H9 (cell line): ENCODE data around the gene FAM53A. TPM values are rescaled to one million over a fixed set of nuclear protein-coding genes. Genes with fewer than 3 reads are reported as not detected.

Experiments used
- DNase-seq: peaks from one replicate; pipeline ENCODE4 v3.0.0-alpha.2; 2017
- H2AFZ ChIP-seq: one replicate; pipeline ENCODE4 v1.6.1; 2013; ENCODE audit warnings: mild to moderate bottlenecking, low read length, control low read depth, moderate library complexity
- H2AK5ac ChIP-seq: 2 replicates; pipeline ENCODE4 v1.6.1; 2013; ENCODE audit warnings: low read length, control low read depth, mixed read lengths; ENCODE audit not compliant: insufficient read length
- H2BK120ac ChIP-seq: one replicate; pipeline ENCODE4 v1.6.1; 2013; ENCODE audit warnings: low read depth, mild to moderate bottlenecking, low read length, control low read depth, inconsistent platforms; ENCODE audit not compliant: poor library complexity, severe bottlenecking
- H2BK12ac ChIP-seq: 2 replicates; pipeline ENCODE4 v1.6.1; 2013; ENCODE audit warnings: low read length, control low read depth, mixed read lengths, low read depth; ENCODE audit not compliant: insufficient read length
- H2BK15ac ChIP-seq: 2 replicates; pipeline ENCODE4 v1.6.1; 2013; ENCODE audit warnings: low read depth, low read length, control low read depth
- H2BK20ac ChIP-seq: one replicate; pipeline ENCODE4 v1.6.1; 2013; ENCODE audit warnings: low read depth, mild to moderate bottlenecking, low read length, control low read depth, inconsistent platforms; ENCODE audit not compliant: poor library complexity, severe bottlenecking
- H2BK5ac ChIP-seq: 2 replicates; pipeline ENCODE4 v1.6.1; 2013; ENCODE audit warnings: low read length, control low read depth, mixed read lengths; ENCODE audit not compliant: insufficient read length
- H3K14ac ChIP-seq: 2 replicates; pipeline ENCODE4 v1.6.1; 2013; ENCODE audit warnings: low read length, control low read depth; ENCODE audit not compliant: insufficient read depth
- H3K18ac ChIP-seq: 2 replicates; pipeline ENCODE4 v1.6.1; 2013; ENCODE audit warnings: low read depth, mild to moderate bottlenecking, mixed read lengths, low read length, control low read depth; ENCODE audit not compliant: insufficient read length
- H3K23ac ChIP-seq: 2 replicates; pipeline ENCODE4 v1.6.1; 2013; ENCODE audit warnings: low read length, control low read depth, mixed read lengths, low read depth; ENCODE audit not compliant: insufficient read length
- H3K23me2 ChIP-seq: 2 replicates; pipeline ENCODE4 v1.6.1; 2013; ENCODE audit warnings: low read depth, mild to moderate bottlenecking, mixed read lengths, low read length, control low read depth; ENCODE audit not compliant: insufficient read length, poor library complexity, severe bottlenecking
- H3K27ac ChIP-seq: 2 replicates; pipeline ENCODE4 v1.5.1; 2013; ENCODE audit warnings: low read length, control low read depth, mixed read lengths, low read depth; ENCODE audit not compliant: insufficient read length
- H3K27me3 ChIP-seq: 2 replicates; pipeline ENCODE4 v1.6.1; 2013; ENCODE audit warnings: low read length, control low read depth, inconsistent platforms; ENCODE audit not compliant: insufficient read depth
- H3K4ac ChIP-seq: 2 replicates; pipeline ENCODE4 v1.6.1; 2013; ENCODE audit warnings: low read depth, mild to moderate bottlenecking, control low read depth, inconsistent platforms, low read length, moderate library complexity
- H3K4me1 ChIP-seq: 2 replicates; pipeline ENCODE4 v1.6.1; 2013; ENCODE audit warnings: low read length, control low read depth, inconsistent platforms; ENCODE audit not compliant: insufficient read depth
- H3K4me2 ChIP-seq: 2 replicates; pipeline ENCODE4 v1.6.1; 2013; ENCODE audit warnings: low read length, control low read depth, mixed read lengths; ENCODE audit not compliant: insufficient read length, insufficient read depth
- H3K56ac ChIP-seq: 2 replicates; pipeline ENCODE4 v1.6.1; 2013; ENCODE audit warnings: low read depth, mild to moderate bottlenecking, mixed read lengths, low read length, control low read depth; ENCODE audit not compliant: insufficient read length
- H3K79me1 ChIP-seq: 2 replicates; pipeline ENCODE4 v1.6.1; 2013; ENCODE audit warnings: low read depth, mild to moderate bottlenecking, moderate library complexity, low read length, control low read depth, inconsistent platforms; ENCODE audit not compliant: insufficient read depth, poor library complexity, severe bottlenecking
- H3K79me2 ChIP-seq: 2 replicates; pipeline ENCODE4 v1.6.1; 2013; ENCODE audit warnings: low read length, control low read depth, inconsistent platforms; ENCODE audit not compliant: insufficient read depth
- H3K9ac ChIP-seq: 2 replicates; pipeline ENCODE4 v1.6.1; 2013; ENCODE audit warnings: low read length, control low read depth, mixed read lengths; ENCODE audit not compliant: insufficient read length; ENCODE audit errors: extremely low read depth
- H3K9me3 ChIP-seq: one replicate; pipeline ENCODE4 v1.6.1; 2013; ENCODE audit warnings: low read depth, low read length, inconsistent platforms; ENCODE audit not compliant: control insufficient read depth
- H3T11ph ChIP-seq: one replicate; pipeline ENCODE4 v1.6.1; 2013; ENCODE audit warnings: mild to moderate bottlenecking, low read length, control low read depth, inconsistent platforms
- H4K20me1 ChIP-seq: one replicate; pipeline ENCODE4 v1.6.1; 2013; ENCODE audit not compliant: control insufficient read depth, insufficient read length, insufficient read depth
- H4K5ac ChIP-seq: 2 replicates; pipeline ENCODE4 v1.6.1; 2013; ENCODE audit warnings: low read depth, mild to moderate bottlenecking, mixed read lengths, low read length, control low read depth; ENCODE audit not compliant: insufficient read length
- H4K8ac ChIP-seq: replicated peaks from 2 replicates; pipeline ENCODE4 v1.6.1; 2013; ENCODE audit warnings: low read length, control low read depth, mixed read lengths, low read depth; ENCODE audit not compliant: insufficient read length
- H4K91ac ChIP-seq: 2 replicates; pipeline ENCODE4 v1.6.1; 2013; ENCODE audit warnings: low read depth, mild to moderate bottlenecking, moderate library complexity, mixed read lengths, low read length, control low read depth; ENCODE audit not compliant: insufficient read length
- H3K27ac Mint-ChIP-seq, 3 experiments: 2 replicates in 2 of 3; 3 replicates in 1 of 3; pipeline ENCODE4 v1.8.0; 2020 to 2021; ENCODE audit warnings: mixed read lengths in 3 of 3, mild to moderate bottlenecking in 1 of 3, moderate library complexity in 1 of 3
- H3K27me3 Mint-ChIP-seq: 2 replicates; pipeline ENCODE4 v1.8.0; 2021; ENCODE audit warnings: low read depth, mild to moderate bottlenecking, moderate library complexity, mixed read lengths
- H3K36me3 Mint-ChIP-seq, 3 experiments: 2 replicates in 2 of 3; 3 replicates in 1 of 3; pipeline ENCODE4 v1.8.0; 2020 to 2021; ENCODE audit warnings: low read depth in 3 of 3, mixed read lengths in 3 of 3; ENCODE audit not compliant: insufficient read depth in 1 of 3
- H3K4me1 Mint-ChIP-seq, 2 experiments: 2 replicates each; pipeline ENCODE4 v1.8.0; 2020; ENCODE audit warnings: mixed read lengths in 2 of 2
- H3K4me3 Mint-ChIP-seq, 2 experiments: 2 replicates in 1 of 2; 3 replicates in 1 of 2; pipeline ENCODE4 v1.8.0; 2020 to 2021; ENCODE audit warnings: mild to moderate bottlenecking in 2 of 2, mixed read lengths in 2 of 2, moderate library complexity in 1 of 2
- H3K9me3 Mint-ChIP-seq, 2 experiments: 2 replicates in 1 of 2; 3 replicates in 1 of 2; pipeline ENCODE4 v1.8.0; 2020; ENCODE audit warnings: mild to moderate bottlenecking in 2 of 2, mixed read lengths in 2 of 2, moderate library complexity in 1 of 2
- WGBS: extraction: QIAGEN DNeasy Blood & Tissue Kit; methylation state at CpG from one replicate; pipeline ENCODE4 v1.1.7; 2013; ENCODE audit warnings: missing lambda C conversion rate, low lambda C conversion rate, mixed read lengths; ENCODE audit not compliant: insufficient read length; ENCODE audit errors: extremely low coverage; 5-methylcytosine and 5-hydroxymethylcytosine counted together
- total RNA-seq: library from RNA; stranded (reverse); gene quantifications from 2 replicates; pipeline ENCODE4 v1.2.1, GENCODE V29; 2021
- TF ChIP-seq, protein P1 (sequence below): fragments of 200-600 bp; sonication (generic); conservative IDR thresholded peaks from 3 replicates; pipeline ENCODE4 v1.8.0; 2021; ENCODE audit warnings: antibody characterized with exemption, mild to moderate bottlenecking

FAM53A gene
- total RNA-seq, 1 experiment from 2014 or later: 2.4 TPM

DNA sequence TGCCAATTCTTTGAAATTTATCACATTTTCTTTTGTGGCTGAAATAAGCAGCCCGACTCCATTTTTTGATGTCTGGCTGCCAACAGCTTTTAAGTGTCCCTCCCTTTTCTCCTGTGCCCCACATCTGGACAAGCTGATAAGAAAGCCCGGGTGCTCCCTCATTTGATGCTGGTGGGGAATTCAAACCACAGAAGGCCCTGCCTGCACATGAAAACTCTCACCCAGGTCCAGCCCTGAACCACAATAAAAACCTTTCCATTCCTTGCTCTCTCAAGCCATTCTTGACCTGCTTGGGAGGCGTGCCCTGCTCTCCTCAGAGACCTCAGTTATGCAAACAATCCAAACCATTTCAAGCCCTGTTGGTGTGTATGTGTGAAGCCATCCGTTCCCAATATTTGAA is 93.9 kb downstream of the FAM53A start:
- Histone ChIP-seq H3K4me1 (no peaks in the 10 kb centered on the region), H4K20me1 (no peaks in the 10 kb centered on the region), H3K4me2 (no peak overlapping the region), H3K23me2 (no peaks in the 10 kb centered on the region), H2BK15ac (no peak overlapping the region), H3K14ac (no peak overlapping the region), H3K56ac (no peak overlapping the region), H2BK120ac (no peak overlapping the region), H4K5ac (no peak overlapping the region), H3K4ac (no peak overlapping the region), H2BK12ac (no peak overlapping the region), H4K91ac (no peak overlapping the region), H3K79me1 (no peaks in the 10 kb centered on the region), H2BK20ac (no peak overlapping the region), H2BK5ac (no peak overlapping the region), H3K79me2 (no peaks in the 10 kb centered on the region), H3K18ac (no peak overlapping the region), H3T11ph (no peak overlapping the region), H3K9ac (no peak overlapping the region), H4K8ac (no peak overlapping the region), H3K27ac (no peak overlapping the region), H2AK5ac (no peak overlapping the region), H3K23ac (no peak overlapping the region), H2AFZ (no peak overlapping the region), H3K27me3 (no peaks in the 10 kb centered on the region), H3K9me3 (no peaks in the 10 kb centered on the region)
- TF ChIP-seq, protein P1, sequence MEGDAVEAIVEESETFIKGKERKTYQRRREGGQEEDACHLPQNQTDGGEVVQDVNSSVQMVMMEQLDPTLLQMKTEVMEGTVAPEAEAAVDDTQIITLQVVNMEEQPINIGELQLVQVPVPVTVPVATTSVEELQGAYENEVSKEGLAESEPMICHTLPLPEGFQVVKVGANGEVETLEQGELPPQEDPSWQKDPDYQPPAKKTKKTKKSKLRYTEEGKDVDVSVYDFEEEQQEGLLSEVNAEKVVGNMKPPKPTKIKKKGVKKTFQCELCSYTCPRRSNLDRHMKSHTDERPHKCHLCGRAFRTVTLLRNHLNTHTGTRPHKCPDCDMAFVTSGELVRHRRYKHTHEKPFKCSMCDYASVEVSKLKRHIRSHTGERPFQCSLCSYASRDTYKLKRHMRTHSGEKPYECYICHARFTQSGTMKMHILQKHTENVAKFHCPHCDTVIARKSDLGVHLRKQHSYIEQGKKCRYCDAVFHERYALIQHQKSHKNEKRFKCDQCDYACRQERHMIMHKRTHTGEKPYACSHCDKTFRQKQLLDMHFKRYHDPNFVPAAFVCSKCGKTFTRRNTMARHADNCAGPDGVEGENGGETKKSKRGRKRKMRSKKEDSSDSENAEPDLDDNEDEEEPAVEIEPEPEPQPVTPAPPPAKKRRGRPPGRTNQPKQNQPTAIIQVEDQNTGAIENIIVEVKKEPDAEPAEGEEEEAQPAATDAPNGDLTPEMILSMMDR: no peak
- peaks cover 2 to 4% (median 2%) of the 10 kb centered on the region in 3 experiments; a peak in 3 of 7 replicates for H3K36me3 Mint-ChIP-seq
- H3K4me3 Mint-ChIP-seq: no peak overlapping the region
- WGBS: no CpG with 5 or more reads among the region's 4 CpGs
- peaks cover 17% of the 10 kb centered on the region for H3K27me3 Mint-ChIP-seq
- no peak for DNase-seq
- H3K27ac Mint-ChIP-seq: no peak overlapping the region
- H3K4me1 Mint-ChIP-seq: peaks cover 3 to 9% of the 10 kb centered on the region in 2 experiments; a peak in 3 of 4 replicates
- H3K9me3 Mint-ChIP-seq: peaks cover 14 to 21% of the 10 kb centered on the region in 2 experiments; a peak in 4 of 5 replicates

Other genes starting within 250 kb of the FAM53A start
- gene SLBP, start 28.0 kb upstream of the FAM53A start, total RNA-seq: 62.7 and 67.0 TPM in 2 replicates
- gene TMEM129, start 37.0 kb upstream of the FAM53A start, total RNA-seq: 27.3 and 30.4 TPM in 2 replicates
- gene TACC3, start 37.2 kb upstream of the FAM53A start, total RNA-seq: 150 and 156 TPM in 2 replicates
- gene FGFR3, start 109.0 kb upstream of the FAM53A start, total RNA-seq: 75.7 and 81.2 TPM in 2 replicates
- 41.3 and 43.4 TPM in 2 replicates for gene LETM1, start 171.8 kb upstream of the FAM53A start, total RNA-seq
- gene NSD2, start 187.1 kb upstream of the FAM53A start, total RNA-seq: 123 and 136 TPM in 2 replicates